ENCODE data around the gene TMEFF2. TPM values are rescaled to one million over a fixed set of nuclear protein-coding genes. Genes with fewer than 3 reads are reported as not detected.

TMEFF2 gene
- total and polyA plus RNA-seq, 2 donors from 2014 or later = not detected

- no peak for TF ChIP-seq CTCF (IDR thresholded peaks at IDR 0.05; ENCODE audit: borderline replicate concordance, extremely low read depth, insufficient read depth)
- DNase-seq (no peak), FAIRE-seq (no peak)
- intact Hi-C loops (cut with DNase I) = no loop called here
- Histone ChIP-seq H3K27ac (ENCODE audit: low read depth in 2 of 2, low read length in 2 of 2) (no peak overlapping the region), H3K4me3 (ENCODE audit: low read length in 3 of 3) (no peak overlapping the region), H3K27me3 (ENCODE audit: control insufficient read depth, insufficient read depth, low read length) (no peaks in the 10 kb centered on the region), H3K4me1 (ENCODE audit: control insufficient read depth in 2 of 3, insufficient read depth in 2 of 3, low read depth in 1 of 3, low read length in 3 of 3) (no peaks in the 10 kb centered on the region), H3K9me3 (ENCODE audit: control insufficient read depth in 2 of 3, insufficient read depth in 1 of 3, low read length in 3 of 3) (no peaks in the 10 kb centered on the region), H3K9ac (ENCODE audit: low read length in 3 of 3) (no peak overlapping the region), H3K36me3 (ENCODE audit: control insufficient read depth in 2 of 3, insufficient read depth in 3 of 3, low read length in 3 of 3) (no peaks in the 10 kb centered on the region)
Measured at GRCh38 chr2:191951832-191952231, 242.9 kb downstream of the TMEFF2 start.

GRCh38 chr2:191951376-191951775 is 243.4 kb downstream of the TMEFF2 start:
- Histone ChIP-seq H3K4me1 (ENCODE audit: control insufficient read depth in 2 of 3, insufficient read depth in 2 of 3, low read depth in 1 of 3, low read length in 3 of 3) (no peaks in the 10 kb centered on the region), H3K9ac (ENCODE audit: low read length in 3 of 3) (no peak overlapping the region), H3K9me3 (ENCODE audit: control insufficient read depth in 2 of 3, insufficient read depth in 1 of 3, low read length in 3 of 3) (no peaks in the 10 kb centered on the region), H3K4me3 (ENCODE audit: low read length in 3 of 3) (no peak overlapping the region), H3K36me3 (ENCODE audit: control insufficient read depth in 2 of 3, insufficient read depth in 3 of 3, low read length in 3 of 3) (no peaks in the 10 kb centered on the region), H3K27ac (ENCODE audit: low read depth in 2 of 2, low read length in 2 of 2) (no peak overlapping the region), H3K27me3 (ENCODE audit: control insufficient read depth, insufficient read depth, low read length) (no peaks in the 10 kb centered on the region)
- intact Hi-C loops (cut with DNase I) = no loop called here
- no peak for TF ChIP-seq CTCF (IDR thresholded peaks at IDR 0.05; ENCODE audit: borderline replicate concordance, extremely low read depth, insufficient read depth)
- no peak for DNase-seq
- FAIRE-seq = no peak

GRCh38 chr2:191950132-191950874 is 244.4 kb downstream of the TMEFF2 start:
- no peak for TF ChIP-seq CTCF (IDR thresholded peaks at IDR 0.05; ENCODE audit: borderline replicate concordance, extremely low read depth, insufficient read depth)
- Histone ChIP-seq H3K36me3 (ENCODE audit: control insufficient read depth in 2 of 3, insufficient read depth in 3 of 3, low read length in 3 of 3) (no peaks in the 10 kb centered on the region), H3K27ac (ENCODE audit: low read depth in 2 of 2, low read length in 2 of 2) (no peak overlapping the region), H3K4me3 (ENCODE audit: low read length in 3 of 3) (no peak overlapping the region), H3K9ac (ENCODE audit: low read length in 3 of 3) (no peak overlapping the region), H3K4me1 (ENCODE audit: control insufficient read depth in 2 of 3, insufficient read depth in 2 of 3, low read depth in 1 of 3, low read length in 3 of 3) (no peaks in the 10 kb centered on the region), H3K9me3 (ENCODE audit: control insufficient read depth in 2 of 3, insufficient read depth in 1 of 3, low read length in 3 of 3) (no peaks in the 10 kb centered on the region), H3K27me3 (ENCODE audit: control insufficient read depth, insufficient read depth, low read length) (no peaks in the 10 kb centered on the region)
- FAIRE-seq (no peak), DNase-seq (no peak)
- intact Hi-C loops (cut with DNase I) = no loop called here

GRCh38 chr2:191947235-191947634 is 247.5 kb downstream of the TMEFF2 start:
- Histone ChIP-seq H3K4me1 (ENCODE audit: control insufficient read depth in 2 of 3, insufficient read depth in 2 of 3, low read depth in 1 of 3, low read length in 3 of 3) (no peaks in the 10 kb centered on the region), H3K9me3 (ENCODE audit: control insufficient read depth in 2 of 3, insufficient read depth in 1 of 3, low read length in 3 of 3) (no peaks in the 10 kb centered on the region), H3K4me3 (ENCODE audit: low read length in 3 of 3) (no peak overlapping the region), H3K9ac (ENCODE audit: low read length in 3 of 3) (no peak overlapping the region), H3K27ac (ENCODE audit: low read depth in 2 of 2, low read length in 2 of 2) (no peak overlapping the region), H3K36me3 (ENCODE audit: control insufficient read depth in 2 of 3, insufficient read depth in 3 of 3, low read length in 3 of 3) (no peaks in the 10 kb centered on the region), H3K27me3 (ENCODE audit: control insufficient read depth, insufficient read depth, low read length) (no peaks in the 10 kb centered on the region)
- no peak for TF ChIP-seq CTCF (IDR thresholded peaks at IDR 0.05; ENCODE audit: borderline replicate concordance, extremely low read depth, insufficient read depth)
- intact Hi-C loops (cut with DNase I) = no loop called here
- no peak for DNase-seq
- no peak for FAIRE-seq
